ENCODE measurements around the gene DDR2. TPM values are rescaled to one million over a fixed set of nuclear protein-coding genes. Genes with fewer than 3 reads are reported as not detected.
"Not testable (repeated sequence)": the region's sequence is repeated elsewhere in the genome, so short reads cannot be mapped to it uniquely, and the experiment has no call there.

The DDR2 gene
- polyA plus RNA-seq, 3 donors: 19.1 to 23.1 (median 21.0) TPM

DNA sequence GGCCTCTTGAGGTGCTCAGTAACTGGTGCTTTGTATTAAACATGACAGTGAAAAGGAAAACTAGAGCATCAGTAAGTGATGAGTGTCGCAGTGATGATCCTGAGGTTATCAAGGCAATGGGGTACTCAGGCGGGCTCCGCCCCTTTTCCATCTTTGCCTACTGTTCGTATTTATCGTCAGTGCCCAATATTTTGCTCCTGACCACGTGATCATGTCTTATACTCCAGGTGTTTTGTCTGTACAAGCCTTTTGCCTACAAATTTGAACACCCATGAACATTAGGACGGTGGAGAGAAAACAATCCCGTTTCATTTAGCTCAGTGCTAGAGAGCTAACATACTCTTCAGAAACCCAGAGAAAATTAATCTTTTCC is 158.7 kb downstream of the DDR2 start:
- peak in 2 of 11 donors; percentile 1 to 9 for DNase-seq (ENCODE audit: extremely low read depth in 1 of 11, low read depth in 9 of 11, low spot score in 4 of 11)

DNA sequence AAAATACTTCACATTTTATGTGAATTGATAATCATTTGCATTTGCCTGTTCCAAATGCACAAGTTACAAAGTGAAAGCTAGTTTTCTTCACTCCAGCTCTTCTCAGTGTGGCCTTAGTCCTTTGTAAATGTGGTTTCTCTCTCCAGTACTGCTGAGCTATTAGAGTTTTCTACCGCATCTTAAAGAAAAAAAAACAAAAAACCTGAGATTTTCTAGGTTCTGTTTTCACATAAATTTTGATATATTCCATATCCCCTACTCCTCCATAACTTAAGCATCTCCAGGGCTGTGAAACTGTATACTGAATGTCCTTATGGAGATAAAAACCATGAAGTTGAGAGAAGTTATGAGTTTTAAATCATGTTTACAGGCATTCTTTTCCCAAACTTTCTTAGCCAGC is 162.0 kb downstream of the DDR2 start:
- not testable (repeated sequence) for DNase-seq (ENCODE audit: extremely low read depth in 1 of 11, low read depth in 9 of 11, low spot score in 4 of 11)

DNA sequence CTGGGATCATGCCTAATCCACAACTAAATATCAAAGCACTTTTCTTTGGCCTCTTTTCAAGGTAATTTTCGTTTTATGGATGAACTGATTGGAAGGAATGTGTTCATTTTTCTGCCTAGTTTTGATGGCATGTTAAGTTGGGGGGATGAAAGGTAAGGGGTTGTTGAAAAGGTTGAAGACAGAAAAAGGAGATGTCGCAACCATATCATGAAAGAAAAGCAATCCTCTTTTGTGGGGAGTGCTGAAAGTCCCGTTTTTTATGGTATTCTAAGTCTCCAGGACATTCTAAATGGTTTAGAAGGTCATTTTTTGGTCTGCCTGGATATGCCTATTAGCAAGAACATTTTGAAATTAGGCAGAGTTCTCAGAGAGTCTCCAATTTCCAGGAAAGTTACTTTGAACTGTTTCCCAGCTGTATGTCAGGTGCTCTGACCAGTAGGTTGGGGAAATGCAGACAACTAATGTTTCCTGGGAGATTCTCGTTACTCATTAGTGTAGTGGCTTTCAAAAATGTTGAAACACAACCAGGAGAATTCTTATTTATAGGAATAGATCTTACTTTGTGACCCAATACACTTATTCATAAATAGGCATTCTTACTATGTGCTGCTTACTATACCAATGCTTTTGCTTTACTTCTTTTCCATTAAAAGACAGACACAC is 164.5 kb downstream of the DDR2 start:
- not testable (repeated sequence) for DNase-seq (ENCODE audit: extremely low read depth in 1 of 11, low read depth in 9 of 11, low spot score in 4 of 11)

DNA sequence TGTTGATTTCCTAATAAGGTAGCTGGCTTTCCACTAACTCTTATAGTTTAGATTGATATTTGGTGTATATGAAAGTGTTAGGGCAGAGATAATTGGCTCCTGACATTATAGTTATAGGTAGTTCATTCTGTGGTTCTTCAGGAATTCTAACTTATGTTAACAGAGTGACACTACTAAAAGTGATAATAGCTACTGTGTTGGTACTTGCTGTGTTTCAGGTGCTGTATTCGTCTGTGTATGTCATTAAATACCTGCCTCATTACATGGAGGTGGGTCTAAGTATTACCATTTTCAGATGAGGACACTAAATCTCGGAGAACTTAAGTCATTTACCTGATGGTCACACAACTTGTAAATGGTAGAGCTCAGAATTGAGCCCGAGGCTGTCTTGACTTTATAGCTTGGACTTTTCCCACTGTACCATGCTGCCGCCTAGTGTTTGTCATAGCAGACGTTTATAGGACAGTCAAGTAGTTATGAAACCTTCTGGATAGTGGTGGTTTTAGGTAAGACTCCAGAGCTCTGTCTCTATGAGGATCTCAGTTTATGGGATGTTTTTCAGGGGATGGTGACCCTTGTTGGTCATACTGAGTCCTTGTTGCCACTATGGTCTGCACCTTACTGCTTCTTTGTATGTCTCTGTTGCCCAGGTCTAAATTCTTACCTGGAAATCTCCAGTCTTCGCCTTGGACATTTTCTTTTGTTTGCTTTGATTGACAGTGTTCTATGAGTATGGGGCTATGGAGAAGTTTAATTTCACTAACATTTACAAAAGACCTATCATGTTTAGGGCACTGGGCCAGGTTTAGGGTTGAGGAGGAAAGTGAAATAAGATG is 167.9 kb downstream of the DDR2 start:
- peak in 9 of 11 donors; percentile 32 to 62 (median 41) for DNase-seq (ENCODE audit: extremely low read depth in 1 of 11, low read depth in 9 of 11, low spot score in 4 of 11)

DNA sequence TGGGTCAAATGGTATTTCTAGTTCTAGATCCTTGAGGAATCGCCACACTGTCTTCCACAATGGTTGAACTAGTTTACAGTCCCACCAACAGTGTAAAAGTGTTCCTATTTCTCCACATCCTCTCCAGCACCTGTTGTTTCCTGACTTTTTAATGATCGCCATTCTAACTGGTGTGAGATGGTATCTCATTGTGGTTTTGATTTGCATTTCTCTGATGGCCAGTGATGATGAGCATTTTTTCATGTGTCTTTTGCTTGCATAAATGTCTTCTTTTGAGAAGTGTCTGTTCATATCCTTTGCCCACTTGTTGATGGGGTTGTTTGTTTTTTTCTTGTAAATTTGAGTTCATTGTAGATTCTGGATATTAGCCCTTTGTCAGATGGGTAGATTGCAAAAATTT is 175.2 kb downstream of the DDR2 start:
- not testable (repeated sequence) for DNase-seq (ENCODE audit: extremely low read depth in 1 of 11, low read depth in 9 of 11, low spot score in 4 of 11)

DNA sequence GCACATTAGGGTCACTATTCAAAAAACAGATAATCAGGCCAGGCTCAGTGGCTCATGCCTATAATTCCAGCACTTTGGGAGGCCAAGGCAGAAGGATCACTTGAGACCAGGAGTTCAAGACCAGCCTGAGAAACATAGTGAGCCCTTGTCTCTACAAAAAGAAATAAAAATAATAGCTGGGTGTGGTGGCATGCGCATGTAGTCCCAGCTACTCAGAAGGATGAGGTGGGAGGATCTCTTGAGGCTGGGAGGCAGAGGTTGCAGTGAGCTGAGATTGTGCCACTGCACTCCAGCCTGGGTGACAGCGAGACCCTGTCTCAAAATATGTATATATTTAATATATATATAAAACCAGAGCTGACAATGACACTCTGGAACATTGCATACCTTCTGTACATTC is 180.1 kb downstream of the DDR2 start:
- not testable (repeated sequence) for DNase-seq (ENCODE audit: extremely low read depth in 1 of 11, low read depth in 9 of 11, low spot score in 4 of 11)

DNA sequence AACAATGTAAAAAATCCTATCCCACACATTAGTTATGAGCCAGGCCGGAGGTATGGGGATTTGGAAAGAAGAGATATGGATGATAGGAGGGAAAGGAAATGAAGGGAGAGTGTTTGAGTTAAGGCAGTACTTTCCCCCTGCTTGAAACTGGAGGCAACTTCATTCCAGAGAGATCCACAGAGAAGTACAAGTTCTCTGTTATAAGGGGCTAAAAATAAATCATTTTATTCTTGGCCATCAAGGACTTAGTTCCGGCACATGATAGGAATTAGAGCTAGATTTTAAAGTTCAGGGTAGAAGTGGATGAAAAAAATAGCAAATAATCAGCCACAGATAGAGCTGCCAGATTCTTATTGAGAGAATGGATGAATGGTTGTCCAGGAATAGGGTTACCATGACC is 185.9 kb downstream of the DDR2 start:
- DNase-seq (ENCODE audit: extremely low read depth in 1 of 11, low read depth in 9 of 11, low spot score in 4 of 11): not testable (repeated sequence)

DNA sequence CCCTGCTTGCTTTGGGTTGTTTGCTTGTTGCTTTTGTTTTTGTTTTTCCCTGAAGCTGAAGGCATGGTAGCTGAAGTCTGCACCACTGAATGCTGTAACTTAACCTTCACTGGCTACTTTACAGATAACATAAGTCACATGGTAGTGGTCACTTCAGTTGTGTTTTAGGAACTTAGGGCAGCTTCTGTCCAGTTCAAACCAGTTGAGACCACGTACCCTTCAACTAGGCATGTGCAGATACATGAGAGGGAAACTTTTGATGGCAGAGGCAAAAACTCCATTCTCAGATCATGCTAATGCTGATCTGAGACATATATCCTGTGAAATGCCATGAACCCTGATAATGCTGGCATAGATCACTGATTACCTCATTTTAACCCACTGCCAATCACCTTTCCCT is 186.4 kb downstream of the DDR2 start:
- not testable (repeated sequence) for DNase-seq (ENCODE audit: extremely low read depth in 1 of 11, low read depth in 9 of 11, low spot score in 4 of 11)

DNA sequence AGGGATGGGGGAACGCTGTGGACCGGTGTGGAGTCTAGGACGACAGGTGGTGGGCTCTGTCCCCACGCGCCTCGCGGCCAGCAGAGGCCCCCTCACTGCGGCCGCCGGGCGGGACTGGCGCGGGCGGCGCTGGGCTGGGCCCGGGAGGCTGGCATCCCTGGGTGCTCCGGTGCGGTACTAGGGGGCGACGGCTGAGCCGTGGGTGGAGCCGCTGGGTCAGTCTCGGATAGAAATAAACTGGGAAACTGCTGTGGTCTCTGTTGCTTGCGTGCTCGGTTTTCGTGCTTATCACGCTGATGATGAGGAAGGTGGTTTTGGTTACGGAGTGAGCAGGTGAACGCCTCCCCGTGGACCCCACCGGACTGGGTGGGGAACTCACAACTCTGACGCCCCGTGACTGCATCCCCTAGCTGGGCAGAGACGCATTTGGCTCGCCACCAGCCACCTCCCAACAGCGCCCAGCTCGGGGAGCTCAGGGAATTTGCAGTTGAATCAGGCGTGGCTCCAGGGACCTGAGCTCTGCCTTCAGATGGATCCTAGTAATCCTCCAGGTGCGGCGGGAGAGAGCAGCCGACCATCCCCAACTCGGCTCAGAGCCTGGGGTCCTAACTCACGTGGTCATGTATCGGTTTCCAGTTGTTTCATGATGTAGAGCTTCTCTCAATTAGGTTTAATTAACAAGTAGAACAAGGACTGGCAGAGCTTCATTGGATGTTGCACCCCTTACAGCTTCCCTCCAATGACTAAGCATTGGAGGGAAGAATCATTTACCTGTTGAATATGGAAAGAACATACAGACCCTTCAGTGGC is 190.3 kb downstream of the DDR2 start:
- peak in 7 of 11 donors; percentile 3 to 27 (median 15) for DNase-seq (ENCODE audit: extremely low read depth in 1 of 11, low read depth in 9 of 11, low spot score in 4 of 11)

DNA sequence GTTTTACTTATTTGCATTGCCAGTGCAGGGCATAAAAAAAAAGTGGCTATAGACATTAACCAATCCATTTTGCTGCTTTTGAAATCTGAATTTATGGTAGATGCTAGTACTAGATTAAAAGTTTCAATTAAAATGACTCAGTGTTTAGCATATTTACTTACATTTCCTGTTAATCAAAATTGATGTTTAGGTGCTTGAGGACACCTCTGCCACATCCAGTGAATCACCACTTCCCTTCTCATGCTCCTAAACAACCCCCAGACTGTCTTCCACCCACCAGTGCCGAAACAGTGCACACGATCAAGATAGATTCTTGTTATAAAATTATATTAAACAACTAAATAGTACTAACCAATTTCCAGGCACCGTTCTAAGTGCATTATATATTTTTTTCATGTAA is 191.0 kb downstream of the DDR2 start:
- no peak for DNase-seq (ENCODE audit: extremely low read depth in 1 of 11, low read depth in 9 of 11, low spot score in 4 of 11)

DNA sequence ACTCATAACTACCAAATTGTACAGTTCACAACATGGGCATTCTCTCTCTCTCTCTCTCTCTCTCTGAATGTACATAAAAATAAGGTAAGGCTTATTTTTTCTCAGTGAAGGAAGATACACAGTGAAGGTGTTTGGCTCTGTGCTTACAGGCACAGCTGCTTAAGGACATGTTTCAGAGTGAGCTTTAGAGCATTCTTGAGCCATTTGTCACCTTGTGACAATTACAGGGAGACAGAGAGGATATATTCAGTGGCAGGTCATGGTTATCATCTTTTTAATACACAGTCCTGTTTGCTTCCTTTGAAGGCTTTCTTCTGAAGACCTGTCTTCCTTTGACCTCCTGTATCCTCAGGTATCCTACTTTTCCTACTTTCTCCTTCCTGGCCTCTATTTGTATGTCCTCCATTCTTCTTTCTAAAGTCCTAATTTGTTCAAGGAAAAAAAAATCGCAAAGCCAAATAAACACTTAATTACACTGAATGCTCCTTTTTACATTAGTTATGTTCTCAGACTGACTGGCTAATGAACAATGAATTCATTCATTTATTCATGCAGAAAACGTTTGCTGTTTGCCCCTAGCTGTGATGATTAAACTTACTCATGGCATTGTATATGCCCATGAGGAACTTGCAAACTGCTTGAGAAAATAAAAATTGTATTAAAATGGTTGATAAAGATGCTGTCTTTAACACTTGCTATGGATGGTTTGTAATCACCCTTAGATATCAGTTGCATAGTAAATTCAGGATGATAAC is 191.7 kb downstream of the DDR2 start:
- no peak for DNase-seq (ENCODE audit: extremely low read depth in 1 of 11, low read depth in 9 of 11, low spot score in 4 of 11)

DNA sequence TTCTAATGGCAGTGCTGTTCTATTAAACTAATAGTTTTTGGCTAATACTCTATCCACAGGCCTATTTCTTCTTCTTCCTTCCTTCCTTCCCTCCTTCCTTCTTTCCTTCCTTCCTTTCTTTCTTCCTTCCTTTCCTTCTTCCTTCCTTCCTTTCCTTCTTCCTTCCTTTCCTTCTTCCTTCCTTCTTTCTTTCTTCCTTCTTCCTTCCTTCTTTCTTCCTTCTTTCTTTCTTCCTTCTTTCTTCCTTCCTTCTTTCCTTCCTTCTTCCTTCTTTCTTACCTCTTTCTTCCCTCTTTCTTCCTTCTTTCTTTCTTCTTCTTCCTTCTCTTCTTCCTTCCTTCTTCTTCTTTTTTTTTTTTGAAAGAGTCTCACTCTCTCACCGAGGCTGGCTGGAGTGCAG is 197.0 kb downstream of the DDR2 start:
- DNase-seq (ENCODE audit: extremely low read depth in 1 of 11, low read depth in 9 of 11, low spot score in 4 of 11): no peak

DNA sequence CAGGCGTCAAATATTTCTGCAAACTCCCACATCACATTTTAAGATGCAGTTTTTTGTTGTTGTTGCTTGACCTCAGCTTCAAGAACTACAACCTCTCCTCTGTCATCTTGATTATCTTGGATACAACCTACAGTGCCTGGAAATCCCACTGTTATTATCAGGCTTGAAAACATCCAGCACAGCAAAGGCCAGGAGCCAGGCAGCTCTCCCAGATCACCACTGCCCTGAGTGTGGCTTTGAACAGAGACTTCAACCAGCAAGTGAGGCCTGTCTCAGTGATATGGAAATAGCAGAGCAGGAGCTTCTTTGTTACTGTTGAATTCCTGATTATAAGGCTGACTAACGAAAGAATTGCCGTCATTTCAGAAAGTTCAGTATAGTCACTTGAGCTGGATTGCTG is 200.2 kb downstream of the DDR2 start:
- DNase-seq (ENCODE audit: extremely low read depth in 1 of 11, low read depth in 9 of 11, low spot score in 4 of 11): no peak

DNA sequence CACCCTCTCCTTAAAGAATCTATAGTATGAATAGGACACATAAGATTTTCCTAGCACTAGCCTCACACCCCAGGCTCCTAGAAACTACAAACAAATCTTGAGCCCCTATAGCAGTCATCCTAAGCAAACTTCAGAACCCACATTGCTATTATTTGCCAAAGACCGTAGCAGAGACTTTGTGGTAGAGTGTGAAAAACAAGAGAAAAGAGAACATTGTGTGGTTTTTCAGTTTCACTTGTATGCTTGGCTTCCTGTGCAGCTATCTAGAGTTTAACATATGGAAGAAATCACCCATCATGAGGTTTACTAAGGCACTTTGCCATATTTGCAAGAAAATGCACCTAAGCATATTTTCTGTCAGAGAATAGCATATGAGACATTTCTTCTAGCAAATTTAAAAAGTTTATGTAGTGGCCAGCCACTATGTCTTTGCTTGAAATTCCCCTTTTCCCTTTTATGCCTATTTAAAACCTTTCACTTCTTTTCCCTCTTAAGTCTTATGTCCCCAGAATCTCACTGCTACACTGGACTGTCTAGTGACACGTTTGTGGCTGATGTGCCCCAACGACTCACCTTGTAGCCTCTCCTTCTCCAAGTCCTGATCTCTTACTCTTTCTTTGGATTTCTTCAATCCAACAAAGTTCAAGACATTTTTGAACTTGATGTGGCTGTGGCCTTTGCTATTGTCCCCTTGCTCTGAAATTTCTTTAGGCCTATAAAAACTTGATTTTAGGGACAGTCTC is 203.1 kb downstream of the DDR2 start:
- no peak for DNase-seq (ENCODE audit: extremely low read depth in 1 of 11, low read depth in 9 of 11, low spot score in 4 of 11)

Other genes starting within 250 kb of the DDR2 start
- gene SH2D1B, start 220.3 kb upstream of the DDR2 start, polyA plus RNA-seq (ENCODE audit: insufficient read length in 3 of 3): under 1 TPM; 0.11 to 0.39 (median 0.16) TPM
- 10 to 100 TPM; 31.9 to 44.2 (median 38.5) TPM for gene UHMK1, start 134.6 kb upstream of the DDR2 start, polyA plus RNA-seq (ENCODE audit: insufficient read length in 3 of 3)
- 10 to 100 TPM; 32.0 to 34.5 (median 33.6) TPM for gene UAP1, start 70.7 kb upstream of the DDR2 start, polyA plus RNA-seq (ENCODE audit: insufficient read length in 3 of 3)
- 10 to 100 TPM; 13.2 to 27.7 (median 14.1) TPM for gene HSD17B7, start 158.2 kb downstream of the DDR2 start, polyA plus RNA-seq (ENCODE audit: insufficient read length in 3 of 3)
- not detected for gene CCDC190, start 228.7 kb downstream of the DDR2 start, polyA plus RNA-seq (ENCODE audit: insufficient read length in 3 of 3)